Activated CD8-positive, alpha-beta T cell treated with anti-CD3 and anti-CD28 coated beads for 36 hours (primary cell): Measurements from ENCODE around the gene JAG2. TPM values are rescaled to one million over a fixed set of nuclear protein-coding genes. Genes with fewer than 3 reads are reported as not detected.

Source experiments
- ATAC-seq: fragments of 200-7000 bp; cut with Tn5 transposase; one replicate; pipeline ENCODE4 v1.10.0; 2021; ENCODE audit warnings: mild to moderate bottlenecking, moderate library complexity
- CTCF ChIA-PET: fragments of 350-600 bp; sonication (Branson Sonifier 250); formaldehyde crosslinking; loops from one replicate; lab custom pipeline; 2021; ENCODE audit warnings: antibody characterized with exemption; lab: Charles Lee
- POLR2A ChIA-PET: fragments of 350-600 bp; sonication (Branson Sonifier 250); formaldehyde crosslinking; loops from one replicate; lab custom pipeline; 2021; ENCODE audit warnings: antibody characterized with exemption; lab: Charles Lee
- DNase-seq: peaks from one replicate; pipeline ENCODE4 v3.0.0-alpha.2; 2020
- H3K27ac Mint-ChIP-seq: one replicate; pipeline ENCODE4 v1.8.0; 2021; ENCODE audit warnings: mild to moderate bottlenecking, mixed read lengths
- H3K27me3 Mint-ChIP-seq: one replicate; pipeline ENCODE4 v1.8.0; 2021; ENCODE audit warnings: mixed read lengths
- H3K36me3 Mint-ChIP-seq: one replicate; pipeline ENCODE4 v1.8.0; 2021; ENCODE audit warnings: low read depth, mixed read lengths
- H3K4me1 Mint-ChIP-seq: one replicate; pipeline ENCODE4 v1.8.0; 2021; ENCODE audit warnings: low read depth, mixed read lengths
- H3K4me3 Mint-ChIP-seq: one replicate; pipeline ENCODE4 v1.8.0; 2021; ENCODE audit warnings: mild to moderate bottlenecking, moderate library complexity, mixed read lengths
- H3K9me3 Mint-ChIP-seq: one replicate; pipeline ENCODE4 v1.8.0; 2021; ENCODE audit warnings: mixed read lengths
- intact Hi-C: fragments of 100-400 bp; cut with micrococcal nuclease; formaldehyde crosslinking; loops from one replicate; pipeline ENCODE4 v1.10.0; 2022
- total RNA-seq, 2 experiments: library from RNA; stranded (reverse); gene quantifications; one replicate each; pipeline ENCODE4 v1.2.3, GENCODE V29; 2021
- TF ChIP-seq, protein P1 (sequence below): fragments of 200-600 bp; IDR thresholded peaks from one replicate; pipeline ENCODE4 v1.8.0; 2022; ENCODE audit warnings: antibody characterized with exemption, mild to moderate bottlenecking

Gene JAG2
- total RNA-seq, 2 experiments from 2014 or later = 3.6 to 4.1 TPM

DNA sequence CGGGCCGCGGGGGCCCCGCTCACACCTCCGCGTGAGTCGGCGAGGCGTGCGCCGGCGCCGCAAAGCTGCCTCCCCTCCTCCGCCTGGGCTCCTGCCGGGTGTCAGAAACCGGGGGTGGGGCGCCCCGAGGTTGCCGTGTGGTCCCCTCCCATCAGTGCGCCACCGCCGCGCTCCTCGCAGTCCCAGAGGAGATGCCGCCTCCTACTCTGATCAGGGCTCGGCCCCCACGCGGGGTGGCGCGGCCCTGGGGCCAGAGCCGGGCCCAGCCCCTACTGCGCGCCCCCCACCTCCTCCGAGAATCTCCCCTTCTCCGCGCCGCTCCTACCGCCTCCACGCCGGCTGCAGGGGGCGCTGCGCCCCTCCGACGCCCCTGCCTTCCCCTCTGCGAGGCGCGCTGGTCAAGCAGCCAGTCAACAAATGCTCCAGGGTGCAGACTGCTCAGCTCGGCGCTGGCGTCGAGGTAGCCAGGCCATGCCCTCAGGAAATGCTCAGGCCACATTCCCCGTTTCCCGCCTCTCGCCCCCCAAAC lies 467 bp upstream of the JAG2 start:
- ATAC-seq (peak; percentile 57), DNase-seq (peak; percentile 62)

DNA sequence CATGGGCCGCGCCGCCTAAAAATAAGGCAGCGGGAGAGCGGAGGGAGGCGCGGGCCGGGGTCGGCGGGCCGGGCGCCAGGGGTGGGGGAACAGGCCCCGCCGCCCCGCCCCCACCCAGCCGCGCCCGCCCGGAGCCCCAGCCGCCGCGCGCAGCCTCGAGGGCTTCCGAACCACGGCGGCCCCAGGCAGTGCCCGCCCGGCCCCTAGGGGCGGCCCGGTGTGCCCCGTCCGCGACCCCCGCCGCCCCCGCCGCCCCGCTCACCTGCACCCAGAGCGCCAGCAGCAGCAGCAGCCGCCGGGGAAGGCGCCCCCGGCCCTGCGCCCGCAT lies 519 bp downstream of the JAG2 start:
- TF ChIP-seq, protein P1, sequence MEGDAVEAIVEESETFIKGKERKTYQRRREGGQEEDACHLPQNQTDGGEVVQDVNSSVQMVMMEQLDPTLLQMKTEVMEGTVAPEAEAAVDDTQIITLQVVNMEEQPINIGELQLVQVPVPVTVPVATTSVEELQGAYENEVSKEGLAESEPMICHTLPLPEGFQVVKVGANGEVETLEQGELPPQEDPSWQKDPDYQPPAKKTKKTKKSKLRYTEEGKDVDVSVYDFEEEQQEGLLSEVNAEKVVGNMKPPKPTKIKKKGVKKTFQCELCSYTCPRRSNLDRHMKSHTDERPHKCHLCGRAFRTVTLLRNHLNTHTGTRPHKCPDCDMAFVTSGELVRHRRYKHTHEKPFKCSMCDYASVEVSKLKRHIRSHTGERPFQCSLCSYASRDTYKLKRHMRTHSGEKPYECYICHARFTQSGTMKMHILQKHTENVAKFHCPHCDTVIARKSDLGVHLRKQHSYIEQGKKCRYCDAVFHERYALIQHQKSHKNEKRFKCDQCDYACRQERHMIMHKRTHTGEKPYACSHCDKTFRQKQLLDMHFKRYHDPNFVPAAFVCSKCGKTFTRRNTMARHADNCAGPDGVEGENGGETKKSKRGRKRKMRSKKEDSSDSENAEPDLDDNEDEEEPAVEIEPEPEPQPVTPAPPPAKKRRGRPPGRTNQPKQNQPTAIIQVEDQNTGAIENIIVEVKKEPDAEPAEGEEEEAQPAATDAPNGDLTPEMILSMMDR = no peak
- Mint-ChIP-seq H3K9me3 (no peaks in the 10 kb centered on the region), H3K27ac (no peak overlapping the region), H3K27me3 (peaks cover 19% of the 10 kb centered on the region), H3K4me1 (peaks cover 2% of the 10 kb centered on the region), H3K4me3 (peak overlapping the region; percentile 58), H3K36me3 (no peaks in the 10 kb centered on the region)
- ChIA-PET POLR2A (no interaction called here), CTCF (interaction anchor here (0.9 to 2.7 kb wide), 9 partner anchors 8 to 203 kb away, joined by 3 to 17 read pairs (median 3); no protein-coding TSS in a partner anchor)
- intact Hi-C loops = no loop called here
- no peak for ATAC-seq
- no peak for DNase-seq

More for the DNA sequence above, 467 bp upstream of the JAG2 start:
- intact Hi-C loops = no loop called here
- H3K27me3 Mint-ChIP-seq = peaks cover 19% of the 10 kb centered on the region
- H3K27ac Mint-ChIP-seq = no peak overlapping the region
- H3K4me1 Mint-ChIP-seq = peaks cover 2% of the 10 kb centered on the region
- no peaks in the 10 kb centered on the region for H3K9me3 Mint-ChIP-seq
- TF ChIP-seq, protein P1 = peak; percentile 86
- peak overlapping the region; percentile 46 for H3K4me3 Mint-ChIP-seq
- POLR2A ChIA-PET = interaction anchor here (0.6 to 1.1 kb wide), 3 partner anchors 11 to 365 kb away, joined by 3 read pairs; no protein-coding TSS in a partner anchor
- H3K36me3 Mint-ChIP-seq = no peaks in the 10 kb centered on the region
- CTCF ChIA-PET = interaction anchor here (0.7 to 2.7 kb wide), 10 partner anchors 11 to 321 kb away, joined by 3 to 17 read pairs (median 4); no protein-coding TSS in a partner anchor

DNA sequence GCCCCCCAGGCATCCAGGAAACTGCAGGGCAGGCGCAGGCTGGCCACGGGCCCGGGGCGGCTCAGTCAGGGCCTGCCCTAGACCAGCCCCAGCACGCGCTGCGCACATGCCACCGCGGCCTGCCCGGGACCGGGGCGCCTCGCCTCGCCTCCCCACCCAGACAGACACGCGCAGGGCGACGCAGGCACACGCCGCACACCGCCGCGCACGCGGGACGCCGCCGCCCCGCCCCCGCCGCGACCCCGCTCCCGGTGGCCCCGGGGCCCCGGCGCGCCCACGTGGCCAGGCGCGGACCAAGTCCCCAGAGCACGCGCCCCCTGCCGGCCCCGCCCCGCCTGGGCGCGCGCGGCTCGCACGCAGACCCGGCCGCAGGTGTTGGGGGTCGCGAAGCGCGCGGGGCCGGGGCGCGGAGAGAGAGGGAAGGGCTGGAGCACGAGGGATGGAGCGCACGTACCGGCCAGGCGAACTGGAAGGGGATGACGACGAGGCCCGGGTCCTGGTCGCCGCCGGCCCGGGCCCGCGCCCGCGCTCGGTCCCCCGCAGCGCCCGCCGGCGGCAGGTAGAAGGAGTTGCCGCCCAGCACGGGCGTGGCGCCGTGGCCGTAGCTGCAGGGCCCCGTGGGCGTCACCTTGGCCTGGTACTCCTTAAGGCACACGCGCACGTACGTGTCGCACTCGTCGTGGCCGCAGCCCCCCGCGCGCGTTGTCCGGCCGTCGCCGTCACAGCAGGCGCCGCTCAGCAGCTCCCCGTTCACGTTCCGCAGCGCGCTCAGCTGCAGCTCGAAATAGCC lies 1.1 kb downstream of the JAG2 start:
- H3K4me1 Mint-ChIP-seq = peaks cover 2% of the 10 kb centered on the region

DNA sequence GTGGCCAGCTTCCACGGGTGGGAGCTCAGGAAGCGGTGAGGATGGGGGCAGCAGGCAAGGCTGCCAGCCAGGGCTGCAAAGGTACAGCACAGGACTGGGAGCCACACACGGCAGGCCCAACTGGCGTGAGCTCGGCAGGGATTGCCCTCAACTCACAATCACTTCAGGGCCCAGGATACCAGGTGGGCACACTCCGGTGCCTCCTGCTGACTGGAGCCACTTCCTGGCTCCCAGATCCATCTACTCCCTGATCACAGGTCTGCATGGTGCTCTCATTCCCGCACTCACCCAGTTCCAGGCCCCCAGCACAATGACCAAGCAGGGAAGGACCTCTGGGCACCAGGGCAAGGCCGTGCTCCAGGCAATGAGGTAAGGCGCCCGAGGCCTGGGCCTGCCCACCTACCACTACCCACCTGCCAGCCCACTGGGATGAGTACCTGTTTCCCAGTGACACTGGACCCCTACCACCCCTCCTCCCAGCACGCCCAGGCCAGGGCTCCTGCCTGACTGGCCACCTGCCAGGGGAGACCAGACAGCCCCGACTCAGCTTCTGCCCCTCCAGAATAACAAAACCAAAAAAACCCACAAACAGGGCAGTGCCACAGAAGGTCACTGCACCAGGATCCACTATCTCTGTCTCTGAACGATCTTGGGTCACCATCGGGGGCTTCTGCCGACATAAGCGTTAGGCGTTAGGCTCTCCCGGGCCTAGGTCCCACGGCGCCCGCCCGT lies 1.8 kb downstream of the JAG2 start:
- DNase-seq (no peak), ATAC-seq (no peak)
- H3K36me3 Mint-ChIP-seq = no peaks in the 10 kb centered on the region
- H3K4me3 Mint-ChIP-seq = peak overlapping the region; percentile 26
- no peak overlapping the region for H3K27ac Mint-ChIP-seq
- TF ChIP-seq, protein P1 = no peak
- H3K27me3 Mint-ChIP-seq = peaks cover 19% of the 10 kb centered on the region
- intact Hi-C loops = no loop called here
- no peaks in the 10 kb centered on the region for H3K9me3 Mint-ChIP-seq
- H3K4me1 Mint-ChIP-seq = peaks cover 2% of the 10 kb centered on the region
- ChIA-PET POLR2A (no interaction called here), CTCF (interaction anchor here (1.1 to 2.2 kb wide), 2 partner anchors 80 to 122 kb away, joined by 5 to 7 read pairs; no protein-coding TSS in a partner anchor)

More for the DNA sequence above, 1.1 kb downstream of the JAG2 start:
- ChIA-PET POLR2A (no interaction called here), CTCF (interaction anchor here (0.9 to 2.7 kb wide), 8 partner anchors 8 to 204 kb away, joined by 3 to 17 read pairs (median 3); no protein-coding TSS in a partner anchor)
- no peaks in the 10 kb centered on the region for H3K9me3 Mint-ChIP-seq
- H3K36me3 Mint-ChIP-seq = no peaks in the 10 kb centered on the region
- intact Hi-C loops = no loop called here
- H3K4me3 Mint-ChIP-seq = peak overlapping the region; percentile 58
- peak; percentile 18 for ATAC-seq
- no peak for DNase-seq
- no peak overlapping the region for H3K27ac Mint-ChIP-seq
- peaks cover 19% of the 10 kb centered on the region for H3K27me3 Mint-ChIP-seq
- TF ChIP-seq, protein P1 = peak; percentile 48
